GM12878 (cell line): ENCODE measurements around the gene GPR108.

Source experiments
- BHLHE40 ChIP-seq, 2 experiments: fragments of 450-650 bp in 1 of 2; IDR thresholded peaks; 2 replicates each; pipeline ENCODE4 v1.6.1; 2011 to 2017; ENCODE audit warnings: low read depth in 2 of 2, borderline replicate concordance in 1 of 2, improper control_type of control experiment in 1 of 2, low read length in 1 of 2, mild to moderate bottlenecking in 1 of 2
- KDM1A ChIP-seq: fragments of 200-600 bp; sonication (generic); IDR thresholded peaks from 2 replicates; pipeline ENCODE4 v1.6.1; 2016; ENCODE audit warnings: borderline replicate concordance
- POLR2AphosphoS5 ChIP-seq: IDR thresholded peaks from 2 replicates; pipeline ENCODE4 v1.6.1; 2011; ENCODE audit warnings: mild to moderate bottlenecking, low read length, inconsistent platforms
- YY1 ChIP-seq: IDR thresholded peaks from 2 replicates; pipeline ENCODE4 v1.6.1; 2011; ENCODE audit warnings: low read depth, mild to moderate bottlenecking, low read length
- TF ChIP-seq, protein P1 (sequence below), 3 experiments: IDR thresholded peaks in 2 of 3; conservative IDR thresholded peaks in 1 of 3; 2 replicates each; pipeline ENCODE4 v1.5.1; 2011; ENCODE audit warnings: low read depth in 3 of 3, low read length in 3 of 3, mild to moderate bottlenecking in 3 of 3, control low read depth in 2 of 3, moderate library complexity in 2 of 3, inconsistent platforms in 1 of 3, mixed read lengths in 1 of 3; ENCODE audit not compliant: control insufficient read depth in 2 of 3, insufficient read depth in 1 of 3; ENCODE audit errors: extremely low read depth in 1 of 3
- TF ChIP-seq, protein P2 (sequence below): IDR thresholded peaks from 2 replicates; pipeline ENCODE4 v1.6.1; 2011; ENCODE audit warnings: low read depth, mild to moderate bottlenecking, low read length, moderate library complexity, borderline replicate concordance; ENCODE audit errors: extremely low read depth

DNA sequence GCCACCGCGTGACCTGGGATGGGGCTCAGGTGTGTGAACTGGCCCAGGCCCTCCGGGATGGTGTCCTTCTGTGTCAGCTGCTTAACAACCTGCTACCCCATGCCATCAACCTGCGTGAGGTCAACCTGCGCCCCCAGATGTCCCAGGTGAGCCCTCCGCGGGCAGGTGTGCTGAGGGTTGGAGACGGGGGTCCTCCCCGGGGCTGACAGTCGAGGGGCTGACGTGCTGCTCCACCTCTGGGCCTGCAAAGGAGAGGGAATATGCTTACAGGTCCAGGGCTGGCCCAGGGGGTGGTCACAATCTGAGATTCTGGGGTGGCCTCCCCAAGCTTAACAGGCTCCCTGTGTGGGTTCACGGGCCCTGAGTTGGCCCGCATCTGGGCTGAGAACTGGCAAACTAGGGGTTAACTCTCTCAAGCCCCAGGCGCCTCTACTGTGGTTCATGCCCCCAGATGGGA is 35.5 kb upstream of the GPR108 start:
- TF ChIP-seq, protein P1, sequence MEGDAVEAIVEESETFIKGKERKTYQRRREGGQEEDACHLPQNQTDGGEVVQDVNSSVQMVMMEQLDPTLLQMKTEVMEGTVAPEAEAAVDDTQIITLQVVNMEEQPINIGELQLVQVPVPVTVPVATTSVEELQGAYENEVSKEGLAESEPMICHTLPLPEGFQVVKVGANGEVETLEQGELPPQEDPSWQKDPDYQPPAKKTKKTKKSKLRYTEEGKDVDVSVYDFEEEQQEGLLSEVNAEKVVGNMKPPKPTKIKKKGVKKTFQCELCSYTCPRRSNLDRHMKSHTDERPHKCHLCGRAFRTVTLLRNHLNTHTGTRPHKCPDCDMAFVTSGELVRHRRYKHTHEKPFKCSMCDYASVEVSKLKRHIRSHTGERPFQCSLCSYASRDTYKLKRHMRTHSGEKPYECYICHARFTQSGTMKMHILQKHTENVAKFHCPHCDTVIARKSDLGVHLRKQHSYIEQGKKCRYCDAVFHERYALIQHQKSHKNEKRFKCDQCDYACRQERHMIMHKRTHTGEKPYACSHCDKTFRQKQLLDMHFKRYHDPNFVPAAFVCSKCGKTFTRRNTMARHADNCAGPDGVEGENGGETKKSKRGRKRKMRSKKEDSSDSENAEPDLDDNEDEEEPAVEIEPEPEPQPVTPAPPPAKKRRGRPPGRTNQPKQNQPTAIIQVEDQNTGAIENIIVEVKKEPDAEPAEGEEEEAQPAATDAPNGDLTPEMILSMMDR (IDR thresholded peaks at IDR 0.05 in 2 of 3, conservative IDR thresholded peaks at IDR 0.05 in 1 of 3; ENCODE audit: control insufficient read depth in 2 of 3, extremely low read depth in 1 of 3, insufficient read depth in 1 of 3, low read depth in 3 of 3, low read length in 3 of 3) = no peak
- TF ChIP-seq, protein P2, sequence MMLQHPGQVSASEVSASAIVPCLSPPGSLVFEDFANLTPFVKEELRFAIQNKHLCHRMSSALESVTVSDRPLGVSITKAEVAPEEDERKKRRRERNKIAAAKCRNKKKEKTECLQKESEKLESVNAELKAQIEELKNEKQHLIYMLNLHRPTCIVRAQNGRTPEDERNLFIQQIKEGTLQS = no peak
- TF ChIP-seq BHLHE40 (IDR thresholded peaks at IDR 0.05; ENCODE audit: borderline replicate concordance in 1 of 2, low read depth in 2 of 2, low read length in 1 of 2) (no peak), POLR2AphosphoS5 (no peak), YY1 (no peak), KDM1A (no peak)
